Esophagus squamous epithelium (tissue), 4 donors: ENCODE data around the gene GLTP.

Experiments used
- CTCF ChIP-seq, 6 experiments: fragments of 450-650 bp in 4 of 6; fragments of 200-600 bp in 2 of 6; sonication (generic) in 2 of 6; IDR thresholded peaks; one replicate each; pipeline ENCODE4 v1.5.1; 2016 to 2019; ENCODE audit warnings: antibody characterized with exemption in 6 of 6, mild to moderate bottlenecking in 4 of 6, moderate library complexity in 4 of 6
- POLR2A ChIP-seq, 4 donors: fragments of 450-650 bp; IDR thresholded peaks; one replicate each; pipeline ENCODE4 v1.6.1; 2017; ENCODE audit warnings: antibody characterized with exemption in 4 of 4, mild to moderate bottlenecking in 4 of 4, moderate library complexity in 3 of 4

GRCh38 chr12:109926488-109927210, 46.3 kb upstream of the GLTP start:
- TF ChIP-seq POLR2A (IDR thresholded peaks at IDR 0.05): no peak
- no peak for TF ChIP-seq CTCF (IDR thresholded peaks at IDR 0.05)
